ENCODE results near the gene LILRB5.
"Not testable (repeated sequence)": the region's sequence is repeated elsewhere in the genome, so short reads cannot be mapped to it uniquely, and the experiment has no call there.

The LILRB5 gene

DNA sequence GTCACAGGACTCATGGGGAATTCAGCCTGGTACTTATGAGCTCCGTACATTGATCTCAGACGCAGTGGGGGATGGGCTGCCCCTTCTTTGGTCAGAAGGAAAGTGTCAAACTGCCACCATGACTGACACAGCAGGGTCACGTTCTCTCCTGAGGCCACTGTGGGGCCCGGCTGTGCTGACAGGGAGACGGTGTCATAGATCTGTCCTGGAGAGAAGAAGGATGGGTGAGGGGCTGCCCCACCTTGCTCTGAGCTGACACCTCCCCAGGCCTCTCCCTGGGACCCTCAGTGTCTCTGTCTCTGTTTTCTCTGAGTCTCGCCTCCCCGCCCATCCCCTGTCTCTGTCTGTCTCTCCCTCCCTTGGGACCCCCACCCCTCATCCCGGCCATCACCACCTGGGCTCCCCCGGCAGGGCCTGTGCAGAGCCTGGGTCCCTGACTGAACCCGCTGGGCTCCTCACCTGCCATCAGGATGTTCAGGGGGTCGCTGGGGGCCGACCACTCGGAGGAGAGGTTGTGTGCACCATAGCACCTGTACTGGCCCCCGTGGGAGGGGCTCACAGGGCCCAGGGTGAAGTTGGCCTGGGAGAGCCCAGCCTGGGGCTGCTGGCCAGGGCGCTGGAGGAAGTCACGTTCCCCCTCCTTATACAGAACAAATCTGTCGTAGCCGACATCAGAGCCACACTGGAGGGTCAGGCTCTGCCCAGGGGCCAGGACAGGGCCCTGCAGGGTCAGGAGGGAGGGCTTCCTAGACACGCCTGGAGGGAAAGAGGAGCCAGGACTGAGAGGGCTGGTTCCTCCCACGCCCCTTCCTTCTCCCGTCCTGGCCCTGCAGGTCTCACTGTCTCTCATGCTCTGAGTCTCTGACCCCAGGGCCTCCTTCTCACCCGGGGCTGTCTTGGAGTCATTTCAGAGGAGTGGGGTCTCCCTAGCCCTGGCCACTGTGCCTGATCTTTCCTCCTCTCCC is 16.4 kb downstream of the LILRB5 start:
- FAIRE-seq, result not testable (repeated sequence)

- not testable (repeated sequence) for FAIRE-seq
Measured at GRCh38 chr19:54239491-54240371, 17.3 kb downstream of the LILRB5 start.

DNA sequence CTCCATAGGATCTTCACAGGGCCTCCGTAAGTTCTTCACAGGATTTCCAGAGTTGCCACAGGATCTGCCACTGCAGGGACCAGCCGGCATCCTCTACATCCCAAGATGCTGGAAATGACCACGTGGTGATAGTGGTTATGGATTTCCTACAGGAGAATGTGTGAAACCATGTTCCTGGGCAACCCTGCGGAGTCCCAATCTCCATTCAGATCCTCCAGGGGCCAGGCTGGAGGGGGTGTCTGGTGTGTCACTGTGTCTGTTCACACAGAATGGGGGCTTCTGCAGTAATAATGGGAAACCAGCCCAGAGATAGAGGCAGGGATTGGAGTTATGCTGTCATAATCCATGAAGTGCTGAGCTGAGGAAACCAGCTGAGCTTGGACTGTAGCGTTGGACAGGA is 23.1 kb downstream of the LILRB5 start:
- no peak for FAIRE-seq

GRCh38 chr19:54231077-54231931 is 25.8 kb downstream of the LILRB5 start:
- no peak for FAIRE-seq

- FAIRE-seq, result no peak
Measured at GRCh38 chr19:54230031-54230430, 27.0 kb downstream of the LILRB5 start.

DNA sequence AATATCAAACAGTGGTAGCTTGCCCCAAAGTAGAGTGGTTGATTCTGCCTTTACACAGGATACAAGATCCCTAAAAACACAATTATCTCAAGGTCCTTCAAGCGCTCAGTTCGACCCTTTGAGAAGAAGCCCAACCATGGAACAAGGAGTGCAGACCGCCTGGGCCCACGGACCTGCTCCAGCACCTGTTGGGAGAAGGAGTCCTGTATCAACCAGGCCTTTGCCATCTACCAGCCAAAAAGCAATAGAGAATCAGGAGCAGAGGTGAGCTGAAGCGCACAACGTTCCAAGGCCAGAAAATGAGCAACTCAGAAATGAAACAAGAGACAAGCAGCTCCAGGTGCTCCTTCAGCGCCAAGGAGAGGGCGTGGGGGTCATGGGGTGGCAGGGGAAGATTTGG is 27.9 kb downstream of the LILRB5 start:
- FAIRE-seq, result no peak

DNA sequence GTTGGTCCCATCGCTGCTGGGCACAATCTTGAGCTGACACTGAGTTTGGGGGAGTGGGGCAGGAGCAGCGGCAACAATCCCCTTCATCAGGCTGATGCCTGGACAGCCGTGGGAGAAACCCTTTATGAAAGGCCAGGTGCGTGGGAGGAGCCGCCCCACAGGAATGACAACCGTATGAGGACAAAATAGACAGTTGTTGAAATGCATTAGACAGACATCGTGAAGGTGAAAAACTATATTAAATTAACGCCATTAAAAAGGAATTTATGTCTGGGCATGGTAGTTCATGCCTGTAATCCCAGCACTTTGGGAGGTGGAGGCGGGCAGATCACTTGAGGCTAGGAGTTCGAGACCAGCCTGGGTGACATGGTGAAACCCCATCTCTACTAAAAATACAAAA is 32.5 kb downstream of the LILRB5 start:
- not testable (repeated sequence) for FAIRE-seq

DNA sequence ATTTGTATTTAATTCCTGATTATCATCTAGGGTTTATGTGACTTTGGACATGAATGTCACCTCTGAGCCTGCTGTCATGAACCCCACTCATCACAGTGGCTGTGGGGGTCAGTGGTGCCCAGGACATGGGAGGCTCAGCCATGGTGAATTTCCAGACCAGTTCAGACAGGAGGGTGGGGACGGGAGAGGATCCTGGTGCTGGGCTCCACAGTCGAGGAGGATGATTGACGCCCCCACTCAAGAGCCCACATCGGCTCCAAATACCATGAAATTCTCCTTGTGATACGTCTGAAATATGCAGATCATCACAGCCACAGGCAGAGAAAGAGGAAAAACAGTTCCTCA is 33.2 kb downstream of the LILRB5 start:
- FAIRE-seq, result not testable (repeated sequence)

GRCh38 chr19:54223277-54223936 is 33.7 kb downstream of the LILRB5 start:
- not testable (repeated sequence) for FAIRE-seq

DNA sequence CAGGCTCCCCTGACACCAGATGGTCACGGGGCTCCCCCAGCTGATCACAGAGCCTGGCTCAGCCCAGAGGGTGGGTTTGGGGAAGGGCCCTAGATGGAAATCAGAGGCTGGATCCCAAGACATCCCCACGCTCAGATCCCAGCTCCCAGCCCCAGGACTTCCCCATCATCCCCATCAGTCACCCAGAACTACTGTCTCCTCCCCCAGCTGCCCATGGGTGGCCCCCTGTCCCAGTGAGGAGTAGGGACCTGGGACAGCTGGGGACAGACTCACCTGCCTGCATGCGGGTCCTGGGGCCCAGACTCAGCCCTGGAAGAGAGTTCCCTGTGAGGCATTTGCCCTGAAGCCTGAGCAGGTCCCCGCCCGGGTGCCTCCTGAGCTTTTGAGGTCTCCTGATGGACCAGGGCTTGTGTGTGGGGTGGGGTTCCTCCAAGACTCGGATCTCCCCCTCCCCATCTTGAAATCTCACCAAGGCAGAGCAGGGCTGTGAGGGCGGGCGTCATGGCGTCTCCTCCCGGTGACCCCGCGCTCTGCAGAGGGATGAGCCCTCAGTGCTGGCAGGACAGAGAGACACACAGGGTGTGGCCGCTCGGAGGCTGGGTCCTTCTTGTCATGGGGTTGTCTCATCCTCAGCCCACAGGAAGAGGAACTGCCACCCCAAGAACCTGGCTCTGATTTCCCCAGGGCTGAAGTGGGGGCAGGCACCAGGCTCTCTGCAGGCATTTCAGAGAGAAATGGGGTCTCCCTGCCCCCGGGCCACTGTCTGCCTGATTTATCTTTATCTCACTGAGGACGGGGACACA is 34.4 kb downstream of the LILRB5 start, which contains the start of gene LILRB3:
LILRB3 (minus strand) TSS at position 534 of the 803 bp plus-strand sequence; CDS start at position 503, 31 bp downstream.
- not testable (repeated sequence) for FAIRE-seq

DNA sequence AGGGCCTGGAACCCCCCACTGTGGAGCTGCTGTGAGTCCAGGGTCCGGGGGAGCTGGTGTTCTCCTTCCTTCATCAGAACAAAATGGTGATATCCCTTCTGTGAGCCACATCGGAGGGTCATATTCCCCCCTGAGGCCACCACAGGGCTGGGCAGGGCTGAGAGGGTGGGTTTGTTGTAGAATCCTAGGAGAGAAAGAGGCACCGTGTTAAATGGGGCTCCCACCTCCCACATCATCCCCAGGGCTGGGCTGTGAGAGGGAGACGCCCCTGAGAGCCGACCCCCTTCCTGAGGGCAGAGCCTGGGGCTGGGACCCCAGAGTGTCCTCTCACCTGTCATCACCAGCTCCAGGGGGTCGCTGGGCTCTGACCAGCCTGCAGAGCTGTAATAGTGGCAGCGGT is 35.1 kb downstream of the LILRB5 start:
- FAIRE-seq, result not testable (repeated sequence)

GRCh38 chr19:54219702-54220101 is 37.4 kb downstream of the LILRB5 start:
- FAIRE-seq, result not testable (repeated sequence)

GRCh38 chr19:54218960-54219661 is 38.0 kb downstream of the LILRB5 start:
- FAIRE-seq, result no peak

DNA sequence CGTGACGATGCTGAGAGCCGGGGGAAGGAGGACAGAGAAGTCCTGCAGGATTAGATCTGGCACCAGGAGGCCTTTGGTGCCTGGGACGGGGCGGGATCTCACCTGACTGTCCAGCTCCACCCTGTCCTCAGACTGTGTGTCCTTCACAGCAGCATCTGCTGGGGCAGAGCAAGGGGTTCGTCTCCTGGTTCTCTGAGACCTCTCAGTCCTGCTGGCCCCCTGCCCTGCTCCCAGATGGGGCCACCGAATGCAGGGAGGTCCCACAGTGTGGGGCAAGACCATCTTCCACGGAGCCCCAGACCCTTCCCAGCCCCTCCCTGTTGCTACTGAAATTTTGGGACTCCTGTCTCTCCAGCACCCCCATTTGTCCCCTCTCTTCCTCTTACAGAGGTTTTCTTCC is 38.8 kb downstream of the LILRB5 start:
- no peak for FAIRE-seq

GRCh38 chr19:54217517-54218247 is 39.4 kb downstream of the LILRB5 start:
- FAIRE-seq, result not testable (repeated sequence)

GRCh38 chr19:54216869-54217268 is 40.2 kb downstream of the LILRB5 start:
- FAIRE-seq, result no peak

DNA sequence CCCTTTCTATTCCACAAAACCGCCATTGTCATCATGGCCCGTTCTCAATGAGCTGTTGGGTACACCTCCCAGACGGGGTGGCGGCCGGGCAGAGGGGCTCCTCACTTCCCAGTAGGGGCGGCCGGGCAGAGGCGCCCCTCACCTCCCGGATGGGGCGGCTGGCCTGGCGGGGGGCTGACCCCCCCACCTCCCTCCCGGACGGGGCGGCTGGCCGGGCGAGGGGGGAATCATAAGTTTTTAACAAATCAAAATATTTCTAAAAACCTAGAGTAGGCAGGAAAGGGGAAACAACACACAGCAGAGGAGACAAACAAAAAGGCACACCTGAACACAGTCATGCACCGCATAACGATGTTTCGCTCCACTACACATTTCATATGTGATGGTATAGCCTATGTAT is 42.3 kb downstream of the LILRB5 start:
- not testable (repeated sequence) for FAIRE-seq

DNA sequence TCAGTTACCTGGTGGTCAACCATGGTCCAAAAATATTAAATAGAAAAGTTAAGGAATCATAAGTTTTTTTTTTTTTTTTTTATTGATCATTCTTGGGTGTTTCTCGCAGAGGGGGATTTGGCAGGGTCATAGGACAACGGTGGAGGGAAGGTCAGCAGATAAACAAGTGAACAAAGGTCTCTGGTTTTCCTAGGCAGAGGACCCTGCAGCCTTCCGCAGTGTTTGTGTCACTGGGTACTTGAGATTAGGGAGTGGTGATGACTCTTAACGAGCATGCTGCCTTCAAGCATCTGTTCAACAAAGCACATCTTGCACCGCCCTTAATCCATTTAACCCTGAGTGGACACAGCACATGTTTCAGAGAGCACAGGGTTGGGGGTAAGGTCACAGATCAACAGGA is 42.9 kb downstream of the LILRB5 start:
- not testable (repeated sequence) for FAIRE-seq

DNA sequence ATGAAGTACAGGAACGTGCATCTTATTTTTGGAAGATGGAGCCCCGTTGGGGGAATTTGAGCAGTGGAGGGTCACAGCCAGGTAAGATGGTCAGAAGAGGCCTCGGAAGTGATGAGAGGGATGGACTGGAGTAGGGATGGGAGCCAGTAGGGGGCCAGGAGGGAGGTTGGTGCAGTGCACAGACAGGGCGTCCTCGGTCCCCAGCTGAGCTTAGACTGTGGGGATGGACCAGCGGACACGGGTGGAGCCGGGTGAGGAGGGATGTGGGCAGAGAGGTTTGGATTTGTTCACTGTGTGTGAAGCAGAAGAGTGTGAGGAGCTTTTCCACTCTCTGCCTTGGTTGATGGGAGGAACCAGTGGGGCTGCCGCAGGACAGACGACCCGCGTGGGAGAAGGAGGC is 45.8 kb downstream of the LILRB5 start:
- FAIRE-seq, result no peak
